GM12878 (cell line): Measurements from ENCODE around the gene POLD4. TPM values are rescaled to one million over a fixed set of nuclear protein-coding genes. Genes with fewer than 3 reads are reported as not detected.

Source experiments
- ATAC-seq: fragments of 200-7000 bp; cut with Tn5 transposase; 3 replicates; pipeline ENCODE4 v1.9.1; 2020; ENCODE audit warnings: mild to moderate bottlenecking, moderate library complexity
- BruUV-seq: library from RNA; stranded (reverse); fragments of 400-500 nt; replicated peaks from 2 replicates; lab custom pipeline; 2021; lab: Mats Ljungman, UMichigan
- CTCF ChIA-PET: fragments of 300-600 bp; sonication (Branson Sonifier 250); formaldehyde crosslinking; extraction: SDS; loops from one replicate; lab custom pipeline; 2021; ENCODE audit warnings: inconsistent platforms; lab: Yijun Ruan, JAX
- POLR2A ChIA-PET: fragments of 350-600 bp; formaldehyde crosslinking; extraction: SDS; loops from one replicate; lab custom pipeline; 2021; ENCODE audit warnings: inconsistent platforms; lab: Charles Lee
- RAD21 ChIA-PET: fragments of 300-600 bp; sonication (Branson Sonifier 250); formaldehyde crosslinking; loops from one replicate; lab custom pipeline; 2023; ENCODE audit warnings: antibody characterized with exemption; ENCODE audit not compliant: unreplicated experiment; lab: Charles Lee
- SMC1A ChIA-PET: fragments of 300-600 bp; sonication (Branson Sonifier 250); formaldehyde crosslinking; loops from one replicate; lab custom pipeline; 2023; ENCODE audit not compliant: unreplicated experiment, uncharacterized antibody; lab: Charles Lee
- DNase-seq: peaks from one replicate; pipeline ENCODE4 v3.0.0-alpha.2; 2011; ENCODE audit warnings: low read depth, low spot score
- FAIRE-seq: peaks from 3 replicates; lab custom pipeline; 2011; peaks lifted over from hg19 to GRCh38; lab: Jason Lieb, UNC
- H2AFZ ChIP-seq: 2 replicates; pipeline ENCODE4 v1.6.0; 2011; ENCODE audit warnings: low read depth, low read length, control low read depth; ENCODE audit not compliant: control insufficient read depth
- H3K27ac ChIP-seq: 2 replicates; pipeline ENCODE4 v1.5.1; 2011; ENCODE audit warnings: control low read depth; ENCODE audit not compliant: control insufficient read depth, insufficient read depth
- H3K27me3 ChIP-seq, 2 experiments: replicated peaks in 1 of 2; 2 replicates each; pipeline versions ENCODE4 v1.6.0 to v1.6.1; 2011; ENCODE audit warnings: low read length in 1 of 2; ENCODE audit not compliant: control insufficient read depth in 2 of 2, insufficient read depth in 2 of 2
- H3K36me3 ChIP-seq, 2 experiments: 2 replicates each; pipeline ENCODE4 v1.5.1; 2011; ENCODE audit warnings: low read length in 1 of 2; ENCODE audit not compliant: control insufficient read depth in 2 of 2, insufficient read depth in 2 of 2
- H3K4me1 ChIP-seq: 2 replicates; pipeline ENCODE4 v1.6.1; 2011; ENCODE audit warnings: mild to moderate bottlenecking, low read length, moderate library complexity, mixed read lengths; ENCODE audit not compliant: control insufficient read depth, insufficient read depth
- H3K4me2 ChIP-seq: 2 replicates; pipeline ENCODE4 v1.6.0; 2011; ENCODE audit warnings: control low read depth; ENCODE audit not compliant: control insufficient read depth, insufficient read depth
- H3K4me3 ChIP-seq: fragments of 200-600 bp; sonication (generic); 2 replicates; pipeline ENCODE4 v1.5.1; 2016
- H3K79me2 ChIP-seq: 2 replicates; pipeline ENCODE4 v1.6.0; 2011; ENCODE audit warnings: low read length; ENCODE audit not compliant: control insufficient read depth, insufficient read depth
- H3K9ac ChIP-seq: 2 replicates; pipeline ENCODE4 v1.8.0; 2011; ENCODE audit warnings: low read length, control low read depth, mixed read lengths; ENCODE audit not compliant: control insufficient read depth, insufficient read depth
- H3K9me3 ChIP-seq: replicated peaks from 3 replicates; pipeline ENCODE4 v1.5.1; 2011; ENCODE audit warnings: mild to moderate bottlenecking, low read length; ENCODE audit not compliant: control insufficient read depth, insufficient read depth
- H4K20me1 ChIP-seq: 2 replicates; pipeline ENCODE4 v1.6.0; 2011; ENCODE audit not compliant: control insufficient read depth, insufficient read depth
- BCLAF1 ChIP-seq: fragments of 450-650 bp; IDR thresholded peaks from 2 replicates; pipeline ENCODE4 v1.6.1; 2017; ENCODE audit warnings: antibody characterized with exemption, mild to moderate bottlenecking, moderate library complexity
- CBFB ChIP-seq: IDR thresholded peaks from 2 replicates; pipeline ENCODE4 v1.6.1; 2016; ENCODE audit warnings: antibody characterized with exemption, low read depth
- MTA2 ChIP-seq: fragments of 450-650 bp; IDR thresholded peaks from 2 replicates; pipeline ENCODE4 v1.6.1; 2016; ENCODE audit warnings: low read depth, mild to moderate bottlenecking, moderate library complexity
- MXI1 ChIP-seq: fragments of 150-350 bp; IDR thresholded peaks from 2 replicates; pipeline ENCODE4 v1.6.1; 2011; ENCODE audit warnings: low read depth, mild to moderate bottlenecking, inconsistent platforms, low read length, improper control_type of control experiment
- NBN ChIP-seq: fragments of 450-650 bp; IDR thresholded peaks from 2 replicates; pipeline ENCODE4 v1.6.1; 2016
- SKIL ChIP-seq: fragments of 450-650 bp; IDR thresholded peaks from 2 replicates; pipeline ENCODE4 v1.6.1; 2017; ENCODE audit warnings: mild to moderate bottlenecking, low read depth, inconsistent platforms; ENCODE audit not compliant: poor library complexity, severe bottlenecking
- SMARCA5 ChIP-seq: fragments of 450-650 bp; IDR thresholded peaks from 2 replicates; pipeline ENCODE4 v1.6.1; 2017; ENCODE audit warnings: mild to moderate bottlenecking
- TARDBP ChIP-seq: IDR thresholded peaks from 2 replicates; pipeline ENCODE4 v1.6.1; 2016; ENCODE audit warnings: borderline replicate concordance
- TCF3 ChIP-seq: IDR thresholded peaks from 2 replicates; pipeline ENCODE4 v1.6.1; 2012; ENCODE audit warnings: low read depth, mild to moderate bottlenecking, low read length, borderline replicate concordance; ENCODE audit not compliant: insufficient read depth
- ZNF207 ChIP-seq: fragments of 450-650 bp; IDR thresholded peaks from 2 replicates; pipeline ENCODE4 v1.6.1; 2014; ENCODE audit warnings: antibody characterized with exemption, mild to moderate bottlenecking, borderline replicate concordance
- ZNF24 ChIP-seq: fragments of 450-650 bp; IDR thresholded peaks from 2 replicates; pipeline ENCODE4 v1.6.1; 2017; ENCODE audit warnings: antibody characterized with exemption, mild to moderate bottlenecking
- ZNF274 ChIP-seq: IDR thresholded peaks from one replicate; pipeline ENCODE4 v1.8.0; 2011; ENCODE audit not compliant: insufficient read length, insufficient read depth
- WGBS: methylation state at CpG from one replicate; pipeline ENCODE4 v1.1.6; 2016; ENCODE audit warnings: low lambda C conversion rate; ENCODE audit not compliant: insufficient replicate concordance, insufficient coverage; ENCODE audit errors: missing lambda C conversion rate; 5-methylcytosine and 5-hydroxymethylcytosine counted together
- in situ Hi-C: fragments of 300-500 bp; cut with MboI; formaldehyde crosslinking; loops from 9 replicates; pipeline ENCODE4 v1.14.3; 2018; ENCODE audit warnings: mixed read lengths
- intact Hi-C: fragments of 100-400 bp; cut with micrococcal nuclease; formaldehyde crosslinking; loops from one replicate; pipeline ENCODE4 v1.14.2; 2022; ENCODE audit not compliant: unreplicated experiment
- polyA plus RNA-seq, 11 experiments: library from polyadenylated mRNA; depleted of rRNA in 4 of 11; unstranded in 6 of 11; stranded (reverse) in 5 of 11; fragments of >200 nt; fragmentation: Nextera tagmentation in 4 of 11; fragmentation: Illumina TruSeq in 1 of 11; extraction: Ambion mirVana in 4 of 11; extraction: Trizol in 1 of 11; gene quantifications; 1 replicate in 1 of 11; 2 replicates in 10 of 11; pipeline versions ENCODE4 v1.2.1 to v1.2.3, GENCODE V29; 2011 to 2016; ENCODE audit warnings: inconsistent platforms in 2 of 11, missing spikeins in 2 of 11, low read depth in 1 of 11
- total RNA-seq, 4 experiments: library from RNA; depleted of rRNA in 3 of 4; stranded (reverse); fragments of >200 nt in 3 of 4; fragmentation: Illumina TruSeq in 1 of 4; extraction: Trizol in 1 of 4; gene quantifications; 2 replicates each; pipeline versions ENCODE4 v1.2.1 to v1.2.3, GENCODE V29; 2013 to 2021

The POLD4 gene
- total and polyA plus RNA-seq, 10 of the 15 experiments (the other 5 are each of a cell fraction or from before 2014, with no cell fraction given) = 8.1 to 176 (median 88.1) TPM

- TF ChIP-seq MTA2 = peak; percentile 69; the same call in 1 of the 2 replicates
- TF ChIP-seq SKIL = peak; percentile 48
- no peak for TF ChIP-seq ZNF274
- TF ChIP-seq BCLAF1 = no peak
Measured at GRCh38 chr11:67368621-67369020, 15.3 kb upstream of the POLD4 start (continued).

- ChIA-PET SMC1A (interaction anchor here (21.3 kb wide), 1 partner anchor 12 kb away, joined by 646 read pairs; the partner anchor contains the start of gene POLD4), POLR2A (interaction anchor here (5.1 kb wide), 1 partner anchor 13 kb away, joined by 42 read pairs; the partner anchor contains the start of gene POLD4), RAD21 (interaction anchor here (0.7 to 0.8 kb wide), 2 partner anchors 11 to 15 kb away, joined by 3 read pairs; no protein-coding TSS in a partner anchor), CTCF (interaction anchor here (25.5 to 26.2 kb wide), 2 partner anchors 6 to 12 kb away, joined by 1301 read pairs; partner anchors contain the start of genes CLCF1, POLD4 and RAD9A)
- Histone ChIP-seq H3K4me2 (no peak overlapping the region), H2AFZ (no peak overlapping the region), H3K4me1 (peaks cover 19% of the 10 kb centered on the region), H3K27ac (no peak overlapping the region), H3K9me3 (no peaks in the 10 kb centered on the region), H3K9ac (no peak overlapping the region), H3K36me3 (no peaks in the 10 kb centered on the region), H3K79me2 (no peaks in the 10 kb centered on the region), H3K4me3 (no peak overlapping the region), H4K20me1 (peaks cover 8% of the 10 kb centered on the region; the same call in 1 of the 2 replicates), H3K27me3 (peaks cover 1 to 4% of the 10 kb centered on the region in 2 experiments; a peak in 3 of 4 replicates)
- FAIRE-seq = no peak
- DNase-seq = no peak
- WGBS = 79% methylated on average over 6 of the region's 7 CpGs
- in situ Hi-C loops = no loop called here
- intact Hi-C loops = no loop called here
- no TSS peak for BruUV-seq
- ATAC-seq = no peak
- TF ChIP-seq SMARCA5 (no peak), BCLAF1 (no peak), ZNF24 (no peak), NBN (no peak), TCF3 (no peak), TARDBP (no peak), CBFB (no peak), ZNF207 (no peak), MXI1 (no peak)
Measured at GRCh38 chr11:67367761-67368227, 14.4 kb upstream of the POLD4 start.
